Activated CD8-positive, alpha-beta memory T cell treated with anti-CD3 and anti-CD28 coated beads for 4 hours (primary cell): Measurements from ENCODE around the gene STEAP4.
"Not testable (repeated sequence)": the region's sequence is repeated elsewhere in the genome, so short reads cannot be mapped to it uniquely, and the experiment has no call there.

Experiments used
- DNase-seq, 2 donors: peaks; one replicate each; pipeline ENCODE4 v3.0.0-alpha.2; 2020; ENCODE audit warnings: low read depth in 2 of 2

STEAP4 gene

DNA sequence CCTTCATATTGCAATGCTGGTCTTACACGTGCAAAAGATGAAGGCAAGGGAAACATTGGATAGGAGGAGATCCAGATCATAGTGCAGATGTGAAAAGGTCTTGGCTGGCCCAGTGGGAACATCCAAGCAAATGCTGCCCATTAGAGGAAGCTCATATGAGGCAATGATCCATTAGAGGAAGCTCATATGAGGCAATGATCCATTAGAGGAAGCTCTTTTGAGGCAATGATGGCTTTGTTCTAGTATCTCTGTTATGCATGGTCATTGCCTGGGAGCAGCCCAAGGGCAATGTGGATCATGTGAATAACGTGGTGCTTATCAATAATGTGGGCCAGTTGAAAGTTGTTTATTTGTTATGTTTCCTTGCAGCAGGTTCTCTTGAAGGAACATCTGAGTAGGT is 37.8 kb downstream of the STEAP4 start:
- no peak for DNase-seq

DNA sequence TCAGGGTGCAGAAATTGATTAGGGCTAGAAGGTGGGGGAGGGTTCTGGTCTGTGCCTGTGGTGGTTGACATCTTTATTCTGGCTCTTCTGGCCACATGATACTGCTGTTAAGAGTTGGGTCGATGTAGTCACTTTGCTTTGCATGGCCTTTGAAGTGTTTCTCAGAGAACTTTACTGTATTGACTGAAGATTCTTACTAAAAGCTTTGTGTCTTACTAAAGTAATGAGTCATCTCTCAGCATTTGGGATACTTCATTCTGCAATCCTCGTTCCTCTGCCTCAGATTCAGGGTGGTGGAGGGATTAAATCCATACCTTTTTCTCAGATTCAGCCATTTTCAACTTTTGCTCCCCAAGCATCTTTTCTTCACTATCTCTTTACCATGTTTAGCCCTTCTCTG is 38.6 kb downstream of the STEAP4 start:
- no peak for DNase-seq

DNA sequence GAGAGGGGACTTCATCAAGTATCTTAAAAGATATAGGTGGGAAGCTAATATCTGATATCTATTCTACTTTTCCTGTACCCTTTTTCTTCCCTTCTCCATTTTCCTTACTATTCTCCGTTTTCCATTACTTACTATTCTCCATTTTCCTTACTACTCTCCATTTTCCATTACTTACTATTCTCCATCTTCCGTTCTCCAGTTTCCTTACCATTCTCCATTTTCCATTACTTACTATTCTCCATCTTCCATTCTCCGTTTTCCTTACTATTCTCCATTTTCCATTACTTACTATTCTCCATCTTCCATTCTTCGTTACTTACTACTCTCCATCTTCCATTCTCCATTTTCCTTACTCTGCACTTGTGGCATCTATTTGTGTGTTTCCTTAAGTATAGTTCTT is 39.3 kb downstream of the STEAP4 start:
- DNase-seq, result no peak

DNA sequence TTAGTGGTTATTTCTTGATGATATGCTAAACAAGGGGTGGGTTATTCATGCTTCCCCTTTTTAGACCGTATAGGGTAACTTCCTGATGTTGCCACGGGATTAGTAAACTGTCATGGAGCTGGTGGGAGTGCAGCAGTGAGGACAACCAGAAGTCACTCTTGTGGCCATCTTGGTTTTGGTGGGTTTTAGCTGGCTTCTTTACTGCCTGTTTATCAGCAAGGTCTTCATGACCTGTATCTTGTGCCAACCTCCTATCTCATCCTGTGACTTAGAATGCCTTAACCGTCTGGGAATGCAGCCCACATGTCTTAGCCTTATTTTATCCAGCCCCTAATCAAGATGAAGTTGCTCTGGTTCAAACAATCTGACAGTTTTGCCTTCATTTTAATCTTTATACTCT is 41.7 kb downstream of the STEAP4 start:
- not testable (repeated sequence) for DNase-seq

DNA sequence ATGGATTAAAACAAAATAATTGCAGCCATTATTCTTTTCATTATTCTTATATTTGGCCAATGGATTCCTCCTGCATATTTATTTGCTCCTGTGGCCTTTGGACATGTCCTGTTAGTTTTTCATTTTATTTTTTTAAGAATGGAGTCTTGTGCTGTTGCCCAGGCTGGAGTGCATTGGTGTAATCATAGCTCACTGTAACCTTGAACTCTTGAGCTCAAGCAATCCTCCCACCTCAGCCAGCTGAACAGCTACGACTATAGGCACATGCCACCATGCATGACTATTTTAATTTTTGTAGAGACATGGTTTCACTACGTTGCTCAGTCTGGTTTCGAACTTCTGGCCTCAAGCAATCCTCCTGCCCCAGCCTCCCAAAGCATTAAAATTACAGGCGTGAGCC is 44.1 kb downstream of the STEAP4 start:
- no peak for DNase-seq

DNA sequence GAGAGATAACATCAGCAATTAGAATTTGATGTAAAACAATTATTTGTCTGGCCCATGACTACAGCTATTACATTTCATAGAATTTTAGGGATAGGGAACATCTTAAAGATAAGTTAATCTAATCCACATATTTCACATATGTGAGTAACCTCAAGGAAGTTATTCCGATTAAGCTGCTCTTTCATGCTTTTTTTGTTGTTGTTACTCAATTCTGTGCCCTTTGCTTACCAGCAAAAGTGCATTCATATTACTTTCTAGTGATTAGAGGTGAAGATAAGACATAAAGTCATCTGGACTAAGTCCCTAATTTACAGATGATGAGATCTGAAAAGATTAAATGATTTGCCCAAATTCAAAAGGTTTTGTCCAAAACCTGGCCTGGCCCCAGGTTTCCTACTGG is 46.0 kb downstream of the STEAP4 start:
- DNase-seq, result no peak

DNA sequence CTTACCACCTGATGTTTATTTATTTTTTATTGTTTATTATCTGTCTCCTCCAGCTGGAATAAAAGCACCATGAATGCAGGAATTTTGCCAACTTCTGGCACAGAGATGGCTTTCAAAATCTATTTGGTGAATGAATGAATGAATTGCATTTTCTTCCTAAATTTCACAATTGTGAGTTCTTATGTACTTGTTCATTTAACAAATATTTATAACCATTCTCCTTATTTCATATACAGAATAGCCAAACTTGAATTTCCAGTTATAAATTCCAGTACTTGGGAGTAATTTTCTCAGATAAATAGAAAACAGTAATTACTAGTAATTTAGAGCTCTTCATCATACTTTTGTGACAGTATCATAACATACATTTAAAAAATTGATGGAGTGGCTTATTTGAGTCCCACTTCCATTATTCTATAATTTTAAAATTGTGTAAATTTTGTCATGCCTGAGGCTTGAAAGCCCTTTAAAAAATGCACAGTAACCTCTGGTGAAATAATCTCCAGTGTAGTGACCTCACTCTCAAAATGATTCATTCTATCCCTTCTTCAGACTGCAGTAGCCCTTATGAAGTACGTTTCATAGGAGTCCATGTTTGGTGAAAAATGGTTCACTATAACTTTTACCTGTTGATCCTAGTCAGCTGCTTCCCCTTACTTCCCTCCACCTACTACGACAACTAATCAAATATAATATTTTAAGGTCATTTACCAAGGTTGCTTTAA is 46.9 kb downstream of the STEAP4 start:
- no peak for DNase-seq

DNA sequence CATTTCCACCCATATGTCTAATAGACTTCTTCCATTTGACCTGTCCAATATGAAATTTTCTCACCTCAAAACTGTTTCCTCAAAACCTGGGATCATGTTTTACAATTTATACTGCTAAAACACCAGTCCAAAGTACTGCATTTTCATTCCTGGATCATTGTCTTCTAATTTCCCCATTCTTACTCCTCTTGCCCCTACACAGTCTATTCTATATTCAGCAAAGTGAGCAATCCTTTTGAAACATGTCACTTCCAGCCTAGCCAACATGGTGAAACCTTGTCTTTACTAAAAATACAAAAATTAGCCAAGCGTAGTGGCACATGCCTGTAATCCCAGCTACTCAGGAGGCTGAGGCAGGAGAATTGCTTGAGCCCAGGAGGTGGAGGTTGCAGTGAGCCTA is 48.4 kb downstream of the STEAP4 start:
- DNase-seq, result not testable (repeated sequence)

DNA sequence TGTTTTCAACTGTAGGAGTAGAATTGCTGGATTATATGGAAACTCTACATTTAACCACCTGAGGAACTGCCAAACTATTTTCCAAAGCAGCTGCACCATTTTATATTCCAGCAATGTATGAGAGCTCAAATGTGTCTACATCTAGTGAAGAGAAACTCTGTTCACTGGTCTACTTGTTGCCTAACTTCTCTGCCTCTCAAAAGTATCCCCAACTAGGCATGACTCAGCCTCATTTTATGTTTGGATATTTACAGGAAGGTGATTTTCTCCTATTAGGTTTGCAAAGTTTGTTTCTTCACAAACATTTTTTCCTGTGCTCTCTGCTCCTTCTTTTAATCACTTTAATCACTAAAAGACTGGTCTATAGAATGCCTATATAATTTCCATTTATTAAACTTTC is 49.8 kb downstream of the STEAP4 start:
- DNase-seq, result no peak

DNA sequence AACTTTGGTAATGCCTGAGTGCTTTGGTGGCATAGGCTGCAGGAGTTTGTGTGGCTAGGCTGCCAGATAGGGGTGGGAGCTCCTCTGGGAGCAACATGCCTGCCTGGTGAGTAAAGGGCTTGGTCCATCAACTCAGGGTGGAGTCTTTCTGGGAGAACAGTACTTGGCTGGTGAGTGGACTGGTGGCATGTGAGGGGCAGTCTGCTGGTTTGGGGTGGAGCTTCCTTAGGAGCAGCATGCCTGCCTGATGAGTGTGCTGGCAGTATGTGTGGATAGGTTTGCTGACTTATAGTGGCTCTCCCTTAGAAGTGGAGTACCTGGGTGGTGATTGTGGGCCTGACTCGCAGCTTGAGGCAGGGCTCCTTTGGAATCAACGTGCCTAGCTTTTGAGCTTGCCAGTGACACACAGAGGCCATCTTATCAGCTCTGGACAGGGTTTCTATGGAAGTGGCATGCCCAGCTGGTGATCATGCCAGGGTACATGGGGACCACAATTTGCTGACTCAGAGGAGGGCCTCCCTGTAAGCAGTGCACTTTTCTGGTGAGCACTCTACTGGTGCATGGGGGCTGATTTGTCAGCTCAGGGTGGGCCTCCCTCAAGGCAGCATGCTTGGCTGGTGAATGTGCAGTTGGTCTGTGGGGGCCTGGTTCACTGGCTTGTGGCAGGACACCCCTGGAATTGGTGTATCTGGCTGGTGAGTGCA is 51.8 kb downstream of the STEAP4 start:
- DNase-seq, result no peak

DNA sequence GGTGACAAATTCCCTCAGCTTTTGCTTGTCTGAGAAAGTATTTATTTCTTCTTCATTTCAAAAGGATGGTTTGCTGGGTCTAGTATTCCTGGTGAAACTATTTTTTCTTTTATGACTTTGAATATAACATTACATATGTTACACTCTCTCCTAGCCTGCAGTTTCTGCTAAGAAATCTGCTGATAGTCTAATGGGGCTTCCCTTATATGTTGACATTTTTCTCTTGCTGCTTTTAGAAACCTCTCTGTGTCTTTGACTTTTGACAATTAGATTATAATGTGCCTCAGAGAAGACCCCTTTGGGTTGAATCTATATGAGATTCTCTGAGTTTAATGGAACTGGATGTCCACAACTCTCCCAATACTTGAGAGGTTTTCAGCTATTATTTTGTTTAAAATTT is 53.1 kb downstream of the STEAP4 start:
- no peak for DNase-seq

DNA sequence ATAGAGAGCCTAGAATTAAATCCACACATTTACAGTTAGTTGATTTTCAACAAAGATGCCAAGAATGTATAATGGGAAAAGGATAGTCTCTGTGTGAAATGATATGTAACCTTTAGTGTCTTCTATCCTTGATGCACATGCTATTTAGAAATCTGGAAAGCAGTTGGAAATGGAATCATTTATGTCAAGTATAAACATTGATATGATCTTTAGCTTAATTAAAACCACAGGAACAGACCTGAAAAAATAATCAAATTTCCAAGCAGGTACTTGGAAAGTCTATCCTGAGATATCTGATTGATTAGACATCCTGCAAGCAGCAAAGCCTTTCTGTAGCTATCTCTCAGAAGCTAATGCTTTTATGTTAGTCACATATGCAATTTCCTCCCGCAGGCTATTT is 62.4 kb downstream of the STEAP4 start:
- DNase-seq, result no peak

DNA sequence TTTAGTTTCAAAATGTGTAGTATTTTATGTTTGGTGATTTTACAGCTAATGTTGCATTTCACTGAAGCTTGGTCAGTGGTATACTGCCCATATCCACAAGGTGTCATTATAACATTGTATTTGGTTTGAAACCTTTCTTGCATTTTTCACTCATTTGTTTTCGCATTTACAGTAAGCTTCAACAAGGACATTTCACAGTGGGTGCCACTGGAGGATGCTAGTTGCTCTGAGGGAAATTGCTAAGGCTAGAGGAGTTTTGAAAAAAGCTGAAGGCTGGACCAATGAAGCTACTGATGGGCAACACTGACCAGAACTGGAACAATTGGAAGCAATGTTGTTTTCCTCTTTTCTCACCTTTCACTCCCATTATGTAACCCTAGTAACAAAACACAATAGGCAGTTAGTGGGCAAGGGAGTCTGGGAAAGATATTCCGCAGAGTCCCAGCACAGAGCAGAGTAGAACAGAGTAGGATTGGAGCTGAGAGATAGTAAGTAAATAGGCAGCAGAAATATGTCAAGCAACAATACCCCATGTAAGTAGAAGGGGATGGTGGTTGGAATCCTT is 63.3 kb downstream of the STEAP4 start:
- DNase-seq, result no peak

DNA sequence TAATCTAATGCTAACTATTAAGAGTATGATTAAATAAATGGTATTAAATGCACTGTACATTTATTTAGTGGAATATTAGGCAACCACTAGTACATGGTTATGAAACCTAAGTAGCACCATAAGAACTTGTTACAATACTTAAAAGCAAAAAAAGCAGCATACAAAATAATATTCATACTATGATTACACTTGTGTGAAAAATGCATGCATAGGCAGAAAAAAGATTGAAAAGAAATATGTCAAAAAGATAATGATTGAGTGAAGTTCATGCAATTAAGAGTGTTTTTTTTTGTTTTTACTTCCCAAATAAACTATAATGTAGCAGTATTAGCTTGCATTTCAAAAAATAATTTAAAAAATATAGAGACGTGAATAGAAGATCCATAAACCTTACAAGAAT is 66.8 kb downstream of the STEAP4 start:
- no peak for DNase-seq

DNA sequence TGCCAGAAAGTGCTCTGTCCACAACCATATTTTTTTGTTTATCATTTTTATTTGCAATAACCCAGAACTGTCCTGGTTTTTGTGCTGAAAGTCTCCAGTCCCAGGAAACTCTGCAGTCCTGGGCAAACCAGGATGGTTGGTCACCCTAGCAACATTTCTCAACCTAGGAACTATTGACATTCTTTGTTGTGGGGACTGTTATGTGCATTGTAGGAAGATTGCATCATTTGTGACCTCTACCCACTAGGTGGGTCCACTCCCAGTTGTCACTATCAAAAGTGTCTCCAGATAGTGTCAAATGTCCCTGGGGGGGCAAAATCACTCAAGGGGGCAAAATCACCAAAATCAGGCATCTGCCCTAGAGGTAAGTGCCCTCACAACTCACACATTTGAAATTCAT is 72.9 kb downstream of the STEAP4 start:
- DNase-seq, result no peak

DNA sequence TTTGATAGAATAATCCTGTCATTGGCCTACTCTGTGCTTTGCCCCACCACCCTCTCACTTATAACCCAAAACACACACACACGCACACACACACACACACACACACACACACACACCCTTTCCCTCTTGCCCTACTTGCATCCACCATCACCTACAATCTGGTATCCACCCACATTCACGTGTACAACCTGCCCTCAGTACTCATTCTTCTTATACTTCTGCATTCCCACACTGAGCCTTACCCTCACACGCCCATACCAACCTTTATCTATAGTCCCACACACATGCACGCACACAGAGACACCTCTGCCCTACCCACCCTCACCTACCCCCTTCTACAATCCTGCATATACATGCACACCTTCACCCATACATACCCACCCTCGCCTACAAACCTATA is 76.0 kb downstream of the STEAP4 start:
- DNase-seq, result no peak

DNA sequence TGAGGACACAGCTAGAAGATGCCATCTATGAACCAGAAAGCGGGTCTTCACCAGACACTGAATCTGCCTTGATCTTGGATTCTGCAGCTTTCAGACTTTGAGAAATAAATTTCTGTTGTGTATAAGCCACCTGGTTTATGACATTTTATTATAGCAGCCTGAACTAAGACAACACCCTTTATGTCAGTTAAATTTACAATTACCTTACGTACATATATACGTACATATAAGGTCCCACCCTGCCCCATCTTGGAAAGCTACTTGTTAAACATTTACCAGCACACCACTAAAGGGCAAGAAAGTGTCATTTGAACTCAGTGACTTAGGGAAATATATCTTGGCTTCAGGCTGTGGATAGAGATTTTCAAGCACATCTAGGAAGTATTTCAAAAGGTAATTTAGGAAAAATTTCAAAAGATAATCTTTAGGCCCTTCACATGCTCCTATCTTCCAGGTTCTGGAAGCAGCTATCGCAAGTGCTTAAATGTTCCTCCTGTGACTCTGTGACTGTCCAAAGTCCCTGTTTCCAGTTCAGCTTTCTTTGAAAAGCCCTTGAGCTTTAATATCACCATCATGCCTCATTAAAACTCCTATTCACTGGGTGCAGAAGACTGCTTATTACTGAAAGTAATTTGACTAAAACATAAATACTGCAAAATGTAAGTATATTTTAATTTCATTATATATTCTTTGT is 77.2 kb downstream of the STEAP4 start:
- DNase-seq, result no peak

DNA sequence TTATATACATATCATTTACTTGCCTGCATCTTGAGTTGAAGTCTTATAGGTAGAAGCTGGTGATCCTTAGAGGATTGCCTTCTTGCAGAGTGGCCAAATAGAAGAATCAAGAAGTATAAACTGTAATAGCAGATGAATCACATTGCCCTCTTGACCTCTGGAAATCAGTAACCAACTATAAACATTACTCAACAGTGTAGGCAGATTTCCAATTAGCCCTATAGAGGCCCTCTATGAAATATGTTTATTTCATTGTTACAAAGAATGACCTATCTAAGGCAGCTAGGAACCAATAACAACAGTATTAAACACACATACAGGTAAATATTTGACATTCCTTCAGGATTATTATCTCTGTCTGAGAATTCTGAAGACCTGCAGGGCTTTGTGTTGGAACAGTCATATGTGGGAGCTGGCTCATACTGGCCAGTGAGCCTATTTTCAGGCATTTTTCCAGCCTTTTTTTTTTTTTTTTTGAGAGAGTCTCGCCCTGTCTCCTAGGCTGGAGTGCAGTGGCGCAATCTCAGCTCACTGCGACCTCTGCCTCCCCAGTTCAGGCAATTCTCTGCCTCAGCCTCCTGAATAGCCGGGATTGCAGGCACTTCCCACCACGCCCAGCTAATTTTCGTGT is 79.7 kb downstream of the STEAP4 start:
- DNase-seq, result no peak

DNA sequence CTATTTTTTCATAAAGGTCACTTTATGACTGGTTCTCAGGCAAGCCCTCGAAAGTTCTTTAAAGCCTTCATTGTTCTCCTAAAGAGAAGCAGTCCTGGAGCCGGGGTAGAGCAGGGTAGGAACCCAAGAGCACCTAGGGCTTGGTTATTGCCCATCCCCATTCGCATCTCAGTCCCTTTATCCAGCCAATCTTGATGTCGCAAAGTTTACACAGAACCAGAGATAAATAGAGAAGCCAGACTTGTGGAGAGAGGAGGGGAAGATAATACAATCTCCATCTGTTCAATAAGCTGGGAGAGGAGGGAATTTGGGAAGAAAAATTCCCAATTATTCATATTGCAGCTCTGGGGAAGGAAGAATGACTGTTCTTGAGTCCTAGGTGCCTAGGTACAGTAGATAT is 80.5 kb downstream of the STEAP4 start:
- DNase-seq, result no peak

DNA sequence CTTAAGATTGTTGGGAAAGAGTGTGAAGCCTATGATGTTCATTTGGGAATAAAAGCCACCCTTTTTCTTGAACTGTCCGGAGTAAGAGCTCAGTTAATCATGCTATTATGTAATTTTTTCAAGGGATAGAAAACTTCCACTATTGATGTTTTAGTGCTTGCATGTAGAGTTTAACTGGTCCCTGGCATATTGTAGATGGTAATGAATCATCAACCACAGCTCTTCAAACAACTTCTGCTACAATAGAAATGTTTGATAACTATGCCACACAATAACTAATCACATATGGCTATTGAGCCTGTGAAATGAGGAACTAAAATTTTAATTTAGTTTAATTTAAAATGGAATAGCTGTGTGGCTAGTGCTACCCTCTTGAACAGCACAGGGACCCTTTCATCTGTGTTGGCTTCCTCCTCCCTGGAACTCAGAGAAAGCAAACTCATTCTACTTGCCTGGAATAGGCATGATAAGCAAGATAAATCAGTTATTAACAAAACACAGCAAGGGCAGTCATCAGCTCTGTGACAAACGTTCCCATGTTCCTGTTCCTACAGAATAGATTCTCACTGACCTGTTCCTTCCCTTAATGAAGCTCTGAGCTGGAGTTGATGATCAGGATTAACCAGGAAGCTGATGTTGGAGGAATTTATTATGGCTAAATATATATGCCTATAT is 82.0 kb downstream of the STEAP4 start:
- no peak for DNase-seq

DNA sequence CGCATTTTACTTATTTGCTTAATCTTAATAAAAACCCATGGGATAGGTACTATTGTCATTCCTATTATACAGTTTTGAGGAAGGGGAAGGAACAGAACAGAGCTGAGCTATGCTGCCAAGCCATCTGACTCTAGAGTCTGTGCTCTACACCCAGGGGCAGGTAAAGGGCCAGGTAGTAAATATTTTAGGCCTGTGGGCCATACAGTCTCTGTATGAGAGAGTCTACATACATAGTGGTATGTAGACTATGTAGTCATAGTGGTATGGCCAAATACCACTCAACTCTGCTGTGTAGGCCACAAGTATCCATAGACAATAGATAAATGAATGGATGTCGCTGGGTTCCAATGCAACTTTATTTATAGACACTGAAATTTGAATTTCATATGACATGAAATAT is 83.4 kb downstream of the STEAP4 start:
- DNase-seq, result no peak
